ENCODE data around the gene FBXO38. TPM values are rescaled to one million over a fixed set of nuclear protein-coding genes. Genes with fewer than 3 reads are reported as not detected.
A peak's percentile ranks its signal among the peaks of the same experiment; 100 is the strongest.

The FBXO38 gene
- total and polyA plus RNA-seq, 2 of the 13 experiments (the other 11 are each of a cell fraction or from before 2014, with no cell fraction given), result 24.8 to 35.9 TPM

DNA sequence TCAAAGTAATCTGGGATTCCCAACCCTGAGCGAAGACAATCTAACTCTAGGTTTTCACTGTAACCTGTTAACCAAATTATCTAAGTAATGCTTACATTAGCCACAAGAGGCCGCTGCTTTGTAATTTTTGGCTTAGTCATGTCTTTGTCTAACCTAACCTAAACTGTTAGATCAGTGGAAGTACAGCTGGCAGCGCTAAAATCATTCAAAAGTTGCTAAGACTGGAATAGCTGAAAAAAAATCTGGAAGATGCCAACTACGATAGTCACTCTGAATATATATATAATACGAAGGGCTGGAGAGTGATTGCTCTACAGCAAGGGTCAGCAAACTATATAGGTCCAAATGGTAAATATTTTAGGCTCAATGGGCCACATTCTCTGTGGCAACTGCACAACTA, 60.2 kb downstream of the FBXO38 start (continued):
- no peak for TF ChIP-seq ZNF280B (CRISPR knock-in tag; IDR thresholded peaks at IDR 0.05; ENCODE audit: borderline replicate concordance)
- peak; percentile 70 for TF ChIP-seq STAG1 (CRISPR knock-in tag; IDR thresholded peaks at IDR 0.05)
- TF ChIP-seq ZNF639 (CRISPR knock-in tag; conservative IDR thresholded peaks at IDR 0.05), result no peak
- TF ChIP-seq, protein P1, sequence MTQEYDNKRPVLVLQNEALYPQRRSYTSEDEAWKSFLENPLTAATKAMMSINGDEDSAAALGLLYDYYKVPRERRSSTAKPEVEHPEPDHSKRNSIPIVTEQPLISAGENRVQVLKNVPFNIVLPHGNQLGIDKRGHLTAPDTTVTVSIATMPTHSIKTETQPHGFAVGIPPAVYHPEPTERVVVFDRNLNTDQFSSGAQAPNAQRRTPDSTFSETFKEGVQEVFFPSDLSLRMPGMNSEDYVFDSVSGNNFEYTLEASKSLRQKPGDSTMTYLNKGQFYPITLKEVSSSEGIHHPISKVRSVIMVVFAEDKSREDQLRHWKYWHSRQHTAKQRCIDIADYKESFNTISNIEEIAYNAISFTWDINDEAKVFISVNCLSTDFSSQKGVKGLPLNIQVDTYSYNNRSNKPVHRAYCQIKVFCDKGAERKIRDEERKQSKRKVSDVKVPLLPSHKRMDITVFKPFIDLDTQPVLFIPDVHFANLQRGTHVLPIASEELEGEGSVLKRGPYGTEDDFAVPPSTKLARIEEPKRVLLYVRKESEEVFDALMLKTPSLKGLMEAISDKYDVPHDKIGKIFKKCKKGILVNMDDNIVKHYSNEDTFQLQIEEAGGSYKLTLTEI (CRISPR knock-in tag; conservative IDR thresholded peaks at IDR 0.05), result no peak
- TF ChIP-seq MED13 (CRISPR knock-in tag; IDR thresholded peaks at IDR 0.05), result no peak

DNA sequence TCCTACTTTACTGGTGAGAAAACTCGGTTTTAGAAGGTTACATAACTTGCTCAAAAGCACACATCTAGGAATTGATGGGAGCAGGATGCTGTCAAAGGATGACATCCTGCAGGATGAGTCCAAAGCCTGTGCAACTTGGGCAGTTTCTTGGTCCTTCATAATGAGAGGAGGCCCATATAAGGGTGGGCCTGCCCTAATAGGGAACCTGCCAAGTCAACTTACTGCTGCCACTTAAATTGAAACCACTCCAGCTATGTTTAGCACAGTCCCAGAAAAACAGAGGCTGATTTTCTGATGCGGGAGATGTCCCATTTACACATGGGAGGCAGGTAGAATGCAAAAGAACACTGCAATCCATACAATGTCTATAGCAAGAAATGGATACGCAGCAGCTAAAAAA, 61.8 kb downstream of the FBXO38 start:
- Histone ChIP-seq H4K20me1 (ENCODE audit: insufficient read depth, low read length) (no peaks in the 10 kb centered on the region), H3K79me2 (ENCODE audit: insufficient read depth, low read length) (no peaks in the 10 kb centered on the region), H3K4me1 (ENCODE audit: insufficient read depth, low read length) (no peaks in the 10 kb centered on the region), H3K9ac (ENCODE audit: insufficient read depth, low read depth, low read length) (no peak overlapping the region), H3K4me2 (ENCODE audit: low read depth, low read length) (no peak overlapping the region), H3K9me3 (ENCODE audit: low read length) (no peaks in the 10 kb centered on the region), H3K36me3 (replicated peaks in 1 of 2; ENCODE audit: control insufficient read depth in 1 of 2, insufficient read depth in 2 of 2, low read length in 2 of 2) (peaks cover 7 to 13% of the 10 kb centered on the region in 2 experiments; a peak in 4 of 5 replicates), H3K4me3 (replicated peaks in 1 of 3; ENCODE audit: insufficient read depth in 1 of 3, low read depth in 2 of 3, low read length in 3 of 3) (no peak overlapping the region), H2AFZ (ENCODE audit: low read length) (no peak overlapping the region), H3K27me3 (ENCODE audit: control insufficient read depth in 1 of 2, insufficient read depth in 2 of 2, low read length in 2 of 2) (no peaks in the 10 kb centered on the region), H3K27ac (ENCODE audit: extremely low read length, insufficient read depth, low read length) (no peak overlapping the region)
- FAIRE-seq, result no peak
- intact Hi-C loops (cut with micrococcal nuclease; ENCODE audit: unreplicated experiment), result loop anchor here (10.0 kb wide), 1 partner anchor 669 kb away; no protein-coding TSS in a partner anchor
- ATAC-seq, result no peak
- ChIA-PET POLR2A (no interaction called here), CTCF (ENCODE audit: low intra/inter-chr PET ratio, low total read pairs) (no interaction called here)
- WGBS (ENCODE audit: low lambda C conversion rate), result 75% methylated on average over 3 of the region's 3 CpGs
- no TSS peak for BruUV-seq (replicated peaks)
- in situ Hi-C loops (cut with HindIII; ENCODE audit: extremely low pct_ligation_motif_present, low pct_unique_long_range_greater_than_20kb), result loop anchor here (5.0 kb wide), 1 partner anchor 282 kb away; no protein-coding TSS in a partner anchor
- no peak for DNase-seq (ENCODE audit: low spot score)
- TF ChIP-seq SNRNP70 (IDR thresholded peaks at IDR 0.05; ENCODE audit: low read depth, low read length) (no peak), IKZF4 (CRISPR knock-in tag; IDR thresholded peaks at IDR 0.05; ENCODE audit: borderline replicate concordance, low read depth, not compliant biosample characterization) (no peak), ZNF644 (CRISPR knock-in tag; IDR thresholded peaks at IDR 0.05; ENCODE audit: low read depth) (no peak), HNRNPLL (IDR thresholded peaks at IDR 0.05; ENCODE audit: low read depth, low read length, poor library complexity, severe bottlenecking) (no peak), GATAD1 (CRISPR knock-in tag; IDR thresholded peaks at IDR 0.05) (no peak), MED1 (CRISPR knock-in tag; IDR thresholded peaks at IDR 0.05) (no peak), RARA (CRISPR knock-in tag; IDR thresholded peaks at IDR 0.05) (no peak)
- TF ChIP-seq, protein P2, sequence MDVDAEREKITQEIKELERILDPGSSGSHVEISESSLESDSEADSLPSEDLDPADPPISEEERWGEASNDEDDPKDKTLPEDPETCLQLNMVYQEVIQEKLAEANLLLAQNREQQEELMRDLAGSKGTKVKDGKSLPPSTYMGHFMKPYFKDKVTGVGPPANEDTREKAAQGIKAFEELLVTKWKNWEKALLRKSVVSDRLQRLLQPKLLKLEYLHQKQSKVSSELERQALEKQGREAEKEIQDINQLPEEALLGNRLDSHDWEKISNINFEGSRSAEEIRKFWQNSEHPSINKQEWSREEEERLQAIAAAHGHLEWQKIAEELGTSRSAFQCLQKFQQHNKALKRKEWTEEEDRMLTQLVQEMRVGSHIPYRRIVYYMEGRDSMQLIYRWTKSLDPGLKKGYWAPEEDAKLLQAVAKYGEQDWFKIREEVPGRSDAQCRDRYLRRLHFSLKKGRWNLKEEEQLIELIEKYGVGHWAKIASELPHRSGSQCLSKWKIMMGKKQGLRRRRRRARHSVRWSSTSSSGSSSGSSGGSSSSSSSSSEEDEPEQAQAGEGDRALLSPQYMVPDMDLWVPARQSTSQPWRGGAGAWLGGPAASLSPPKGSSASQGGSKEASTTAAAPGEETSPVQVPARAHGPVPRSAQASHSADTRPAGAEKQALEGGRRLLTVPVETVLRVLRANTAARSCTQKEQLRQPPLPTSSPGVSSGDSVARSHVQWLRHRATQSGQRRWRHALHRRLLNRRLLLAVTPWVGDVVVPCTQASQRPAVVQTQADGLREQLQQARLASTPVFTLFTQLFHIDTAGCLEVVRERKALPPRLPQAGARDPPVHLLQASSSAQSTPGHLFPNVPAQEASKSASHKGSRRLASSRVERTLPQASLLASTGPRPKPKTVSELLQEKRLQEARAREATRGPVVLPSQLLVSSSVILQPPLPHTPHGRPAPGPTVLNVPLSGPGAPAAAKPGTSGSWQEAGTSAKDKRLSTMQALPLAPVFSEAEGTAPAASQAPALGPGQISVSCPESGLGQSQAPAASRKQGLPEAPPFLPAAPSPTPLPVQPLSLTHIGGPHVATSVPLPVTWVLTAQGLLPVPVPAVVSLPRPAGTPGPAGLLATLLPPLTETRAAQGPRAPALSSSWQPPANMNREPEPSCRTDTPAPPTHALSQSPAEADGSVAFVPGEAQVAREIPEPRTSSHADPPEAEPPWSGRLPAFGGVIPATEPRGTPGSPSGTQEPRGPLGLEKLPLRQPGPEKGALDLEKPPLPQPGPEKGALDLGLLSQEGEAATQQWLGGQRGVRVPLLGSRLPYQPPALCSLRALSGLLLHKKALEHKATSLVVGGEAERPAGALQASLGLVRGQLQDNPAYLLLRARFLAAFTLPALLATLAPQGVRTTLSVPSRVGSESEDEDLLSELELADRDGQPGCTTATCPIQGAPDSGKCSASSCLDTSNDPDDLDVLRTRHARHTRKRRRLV (CRISPR knock-in tag; IDR thresholded peaks at IDR 0.05), result no peak

Data from HepG2 (cell line).